HG02938 (cell line): ENCODE results near the gene KMT5B.
"Not testable (repeated sequence)": the region's sequence is repeated elsewhere in the genome, so short reads cannot be mapped to it uniquely, and the experiment has no call there.

Experiments used
- ATAC-seq: cut with Tn5 transposase; IDR thresholded peaks from one replicate; pipeline ENCODE4 v1.9.1; 2021; ENCODE audit warnings: mild to moderate bottlenecking, moderate library complexity; ENCODE audit not compliant: unreplicated experiment

Gene KMT5B

DNA sequence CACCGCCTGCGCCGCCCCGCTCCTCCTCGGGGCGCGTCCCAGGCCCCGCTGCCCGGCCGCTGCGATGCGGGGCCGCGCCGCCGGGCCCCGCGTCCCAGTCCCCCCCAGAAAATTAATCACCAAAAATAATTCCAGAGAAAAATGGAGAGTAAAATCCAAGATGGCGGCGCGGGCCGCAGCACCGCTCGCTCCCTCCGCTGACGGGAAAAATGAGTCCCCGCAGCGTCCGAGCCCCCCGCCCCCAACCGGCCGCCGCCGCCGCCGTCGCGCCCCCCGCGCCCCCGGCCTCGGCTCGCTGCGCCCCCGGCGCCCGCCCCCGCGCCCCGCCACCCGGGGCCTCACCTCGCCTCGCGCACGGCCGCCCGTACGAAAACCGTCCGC lies at the start of gene KMT5B:
KMT5B (minus strand) TSS at position 162 of the 381 bp plus-strand sequence. CDS start 23,220 bp downstream, outside the sequence.
- no peak for ATAC-seq

DNA sequence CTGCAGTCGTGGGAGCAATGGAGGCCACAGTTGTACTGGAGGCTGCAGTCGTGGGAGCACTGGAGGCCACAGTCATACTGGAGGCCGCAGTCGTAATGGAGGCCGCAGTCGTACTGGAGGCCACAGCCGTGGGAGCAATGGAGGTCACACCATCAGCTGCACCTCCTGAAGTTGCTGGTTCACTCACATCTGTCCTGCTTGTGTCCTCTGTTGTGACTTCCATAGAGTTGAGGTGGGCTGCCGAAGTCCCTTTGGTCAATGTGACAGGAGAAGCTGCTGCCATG lies 49.4 kb upstream of the KMT5B start:
- ATAC-seq, result no peak

GRCh38 chr11:68261749-68262543 lies 48.9 kb upstream of the KMT5B start:
- ATAC-seq, result no peak

- ATAC-seq, result no peak
Observed at GRCh38 chr11:68261006-68261405, 47.9 kb upstream of the KMT5B start.

- ATAC-seq, result no peak
Observed at GRCh38 chr11:68260484-68260883, 47.4 kb upstream of the KMT5B start.

- ATAC-seq, result no peak
Observed at GRCh38 chr11:68259122-68259959, 46.2 kb upstream of the KMT5B start.

GRCh38 chr11:68258363-68258765 lies 45.3 kb upstream of the KMT5B start:
- ATAC-seq, result no peak

GRCh38 chr11:68257477-68258362 lies 44.6 kb upstream of the KMT5B start:
- no peak for ATAC-seq

DNA sequence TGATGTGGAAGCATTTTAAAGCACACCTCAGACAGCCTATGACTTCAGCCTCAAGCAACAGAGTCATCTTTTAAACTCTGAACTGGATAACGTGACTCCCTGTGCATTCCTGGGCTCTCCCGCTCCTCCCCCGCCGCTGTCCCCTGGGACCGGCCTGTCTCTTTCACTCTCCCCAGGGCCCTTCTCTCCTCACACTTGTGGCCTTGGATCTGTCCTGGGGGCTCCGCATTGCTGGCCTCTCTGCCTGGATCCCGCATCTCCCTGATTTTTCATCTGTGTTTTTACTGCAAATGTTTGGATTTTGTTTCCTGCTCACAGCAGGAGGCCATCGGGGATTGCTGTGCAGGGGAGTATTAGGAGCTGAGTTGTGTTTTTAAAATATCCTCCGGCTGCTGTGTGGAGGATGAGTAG lies 43.2 kb upstream of the KMT5B start:
- no peak for ATAC-seq

DNA sequence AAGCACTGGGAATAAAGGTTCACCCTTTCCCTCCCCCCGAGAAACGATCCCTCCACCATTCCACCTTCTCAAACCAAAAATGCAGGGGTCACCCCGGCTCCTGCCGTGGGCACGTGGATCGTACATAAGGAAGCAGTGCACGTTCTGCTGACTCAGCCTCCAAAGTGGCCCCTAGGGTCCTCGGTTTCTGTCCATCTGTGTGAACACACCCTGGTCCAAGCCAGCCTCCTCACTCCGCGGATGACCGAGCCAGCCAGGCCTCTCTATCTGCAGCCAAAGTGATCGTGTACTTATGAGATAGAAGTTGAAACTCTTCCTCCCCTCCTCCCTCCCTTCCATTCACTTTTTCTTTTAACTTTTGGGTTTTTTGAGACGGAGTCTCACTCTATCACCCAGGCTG lies 42.4 kb upstream of the KMT5B start:
- no peak for ATAC-seq

DNA sequence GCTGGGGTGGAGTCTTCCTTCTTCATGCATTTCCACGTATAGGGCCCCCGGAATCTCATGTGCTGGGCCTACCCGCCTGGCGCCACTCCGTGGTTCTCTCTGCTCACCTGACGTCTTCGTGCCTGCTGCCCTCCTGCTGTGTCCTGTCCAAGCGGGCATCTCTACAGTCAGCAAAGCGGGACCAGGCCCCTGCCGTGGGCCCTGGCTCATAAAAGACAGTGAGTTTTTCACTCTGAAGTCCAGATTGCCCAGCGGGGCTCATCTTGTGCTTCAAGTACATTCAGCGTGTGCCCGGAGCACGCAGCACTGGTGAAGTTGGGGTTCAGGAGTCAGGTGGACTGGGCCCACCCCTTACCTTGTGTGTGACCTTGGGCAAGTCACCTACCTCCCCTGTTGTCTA lies 41.3 kb upstream of the KMT5B start:
- ATAC-seq, result no peak

GRCh38 chr11:68251765-68252164 lies 38.7 kb upstream of the KMT5B start:
- no peak for ATAC-seq

GRCh38 chr11:68244912-68245311 lies 31.8 kb upstream of the KMT5B start:
- not testable (repeated sequence) for ATAC-seq

- ATAC-seq, result not testable (repeated sequence)
Observed at GRCh38 chr11:68243847-68244246, 30.8 kb upstream of the KMT5B start.

DNA sequence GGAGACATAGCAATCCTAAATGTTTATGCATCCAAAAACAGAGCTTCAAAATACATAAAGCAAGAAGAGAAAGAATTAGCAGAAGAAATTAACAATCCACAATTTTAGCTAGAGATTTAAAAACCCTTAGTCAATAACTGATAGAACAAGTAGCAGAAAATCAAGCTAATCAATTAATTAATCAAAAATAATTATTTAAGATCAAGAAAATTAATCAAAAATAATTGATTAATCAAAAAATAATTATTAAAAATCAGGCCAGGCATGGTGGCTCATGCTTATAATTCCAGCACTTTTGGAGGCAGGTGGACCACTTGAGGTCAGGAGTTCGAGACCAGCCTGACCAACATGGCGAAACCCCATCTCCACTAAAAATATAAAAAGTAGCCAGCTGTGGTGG lies 29.5 kb upstream of the KMT5B start:
- no peak for ATAC-seq

DNA sequence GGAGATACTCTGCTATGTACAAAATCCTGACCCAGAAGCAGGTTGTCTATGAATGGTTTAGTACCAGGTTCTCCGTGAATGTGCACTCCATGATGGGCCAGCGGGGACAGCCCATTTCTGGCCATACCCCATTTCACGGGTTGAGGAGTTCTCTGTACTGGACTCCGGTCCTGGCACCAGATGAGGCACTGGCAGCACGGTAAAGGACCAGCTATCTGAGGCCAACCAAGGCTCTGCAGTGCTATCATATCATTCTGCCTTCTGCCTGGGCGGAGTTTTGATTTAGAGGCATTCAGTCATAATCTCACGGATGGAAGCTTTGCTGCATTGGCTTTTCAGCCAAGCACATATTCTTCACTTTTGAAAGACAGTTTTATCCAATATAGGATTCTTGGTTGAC lies 18.5 kb upstream of the KMT5B start:
- ATAC-seq, result no peak

- ATAC-seq, result no peak
Observed at GRCh38 chr11:68229601-68230000, 16.5 kb upstream of the KMT5B start.

GRCh38 chr11:68226421-68226820 lies 13.3 kb upstream of the KMT5B start:
- ATAC-seq, result no peak

DNA sequence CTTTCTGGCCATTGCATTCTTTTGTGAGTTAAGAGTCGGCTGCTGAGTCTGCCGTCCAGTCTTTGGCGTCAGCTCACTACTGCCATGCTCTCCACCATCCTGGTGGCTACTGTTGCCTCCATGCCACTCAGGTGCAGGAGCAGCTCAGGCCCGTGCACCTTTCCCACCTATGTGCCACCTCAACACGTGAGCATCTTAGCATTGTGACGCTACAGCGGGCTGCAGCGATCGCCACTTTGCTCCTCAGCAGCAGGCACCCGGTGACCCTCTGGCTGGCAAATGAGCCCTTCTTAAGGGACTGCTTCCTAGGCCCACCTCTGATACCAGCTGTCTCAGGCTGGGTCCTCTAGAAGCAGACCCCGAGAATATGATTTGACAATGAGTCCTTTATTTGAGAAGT lies 11.5 kb upstream of the KMT5B start:
- no peak for ATAC-seq

DNA sequence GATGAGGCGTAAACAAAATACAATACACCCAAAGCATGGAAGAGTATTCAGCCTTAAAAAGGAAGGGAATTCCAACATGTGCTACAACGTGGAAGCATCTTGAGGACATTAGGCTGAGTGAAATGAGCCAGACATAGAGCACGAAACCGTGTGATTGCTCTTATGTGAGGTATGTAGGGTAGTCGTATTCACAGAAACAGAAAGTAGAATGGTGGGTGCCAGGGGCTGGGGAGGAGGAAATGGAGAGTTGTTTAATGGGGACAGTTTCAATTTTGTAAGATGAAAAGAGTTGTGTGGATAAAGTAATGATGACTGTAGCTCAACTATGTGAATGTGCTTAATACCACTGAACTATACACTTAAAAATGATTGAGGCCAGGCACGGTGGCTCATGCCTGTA lies 10.2 kb upstream of the KMT5B start:
- no peak for ATAC-seq

GRCh38 chr11:68221406-68221805 lies 8.3 kb upstream of the KMT5B start:
- ATAC-seq, result no peak
